Measurements from ENCODE around the gene ZNF574.
"Not testable (repeated sequence)": the region's sequence is repeated elsewhere in the genome, so short reads cannot be mapped to it uniquely, and the experiment has no call there.

ZNF574 gene

GRCh38 chr19:42099336-42099925 is 23.5 kb downstream of the ZNF574 start:
- DNase-seq (ENCODE audit: low spot score): no peak

- not testable (repeated sequence) for DNase-seq (ENCODE audit: low spot score)
Observed at GRCh38 chr19:42100241-42100640, 24.3 kb downstream of the ZNF574 start.

GRCh38 chr19:42102877-42103276 is 26.9 kb downstream of the ZNF574 start:
- DNase-seq (ENCODE audit: low spot score): no peak

GRCh38 chr19:42105368-42105767 is 29.4 kb downstream of the ZNF574 start:
- DNase-seq (ENCODE audit: low spot score): no peak

GRCh38 chr19:42108527-42109389 is 32.8 kb downstream of the ZNF574 start:
- DNase-seq (ENCODE audit: low spot score): peak; percentile 85

GRCh38 chr19:42109896-42110295 is 33.9 kb downstream of the ZNF574 start:
- no peak for DNase-seq (ENCODE audit: low spot score)

- no peak for DNase-seq (ENCODE audit: low spot score)
Observed at GRCh38 chr19:42110658-42111057, 34.7 kb downstream of the ZNF574 start.

- no peak for DNase-seq (ENCODE audit: low spot score)
Observed at GRCh38 chr19:42111384-42111783, 35.4 kb downstream of the ZNF574 start.

GRCh38 chr19:42111811-42112210 is 35.8 kb downstream of the ZNF574 start:
- DNase-seq (ENCODE audit: low spot score): no peak

GRCh38 chr19:42113641-42114348 is 37.8 kb downstream of the ZNF574 start:
- no peak for DNase-seq (ENCODE audit: low spot score)

GRCh38 chr19:42114412-42114811 is 38.4 kb downstream of the ZNF574 start:
- DNase-seq (ENCODE audit: low spot score): no peak

GRCh38 chr19:42115219-42115618 is 39.3 kb downstream of the ZNF574 start:
- no peak for DNase-seq (ENCODE audit: low spot score)

GRCh38 chr19:42115705-42116104 is 39.7 kb downstream of the ZNF574 start:
- DNase-seq (ENCODE audit: low spot score): no peak

GRCh38 chr19:42116308-42117075 is 40.5 kb downstream of the ZNF574 start:
- no peak for DNase-seq (ENCODE audit: low spot score)

GRCh38 chr19:42117076-42117475 is 41.1 kb downstream of the ZNF574 start:
- DNase-seq (ENCODE audit: low spot score): no peak

GRCh38 chr19:42120276-42120980 is 44.5 kb downstream of the ZNF574 start:
- DNase-seq (ENCODE audit: low spot score): no peak

- DNase-seq (ENCODE audit: low spot score): no peak
Observed at GRCh38 chr19:42121036-42121621, 45.2 kb downstream of the ZNF574 start.

- peak; percentile 58 for DNase-seq (ENCODE audit: low spot score)
Observed at GRCh38 chr19:42121656-42122069, 45.7 kb downstream of the ZNF574 start.

- no peak for DNase-seq (ENCODE audit: low spot score)
Observed at GRCh38 chr19:42122691-42123607, 47.0 kb downstream of the ZNF574 start.

GRCh38 chr19:42123765-42124164 is 47.8 kb downstream of the ZNF574 start:
- DNase-seq (ENCODE audit: low spot score): no peak

All from Ammon's horn (tissue), 1 donor.